Measurements from ENCODE around the gene DOCK1. TPM values are rescaled to one million over a fixed set of nuclear protein-coding genes. Genes with fewer than 3 reads are reported as not detected.

Gene DOCK1
- total RNA-seq, 2 experiments from 2014 or later: not detected

DNA sequence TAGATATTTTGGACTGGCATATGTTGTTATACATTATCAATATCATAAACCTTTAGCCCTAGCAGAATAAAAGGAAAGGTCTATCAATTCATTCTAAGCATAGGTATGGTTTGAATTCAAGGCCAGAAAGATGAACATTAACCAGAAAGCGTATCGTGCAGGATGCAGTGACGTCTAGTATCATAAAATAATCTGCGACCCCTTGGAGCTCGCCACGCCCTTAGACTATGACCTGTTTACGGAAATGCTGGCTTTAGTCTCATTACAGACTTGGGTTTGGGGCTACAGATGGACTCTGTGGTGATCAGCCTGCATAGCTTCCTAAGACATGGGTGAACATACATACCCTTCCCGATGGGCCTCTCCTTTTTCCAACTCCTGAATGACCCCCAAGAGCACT is 269.6 kb downstream of the DOCK1 start:
- Histone ChIP-seq H3K4me1 (ENCODE audit: insufficient read depth, low read length) (no peaks in the 10 kb centered on the region), H3K4me3 (ENCODE audit: low read length) (no peak overlapping the region), H3K27me3 (ENCODE audit: control insufficient read depth in 1 of 2, insufficient read depth in 2 of 2, low read length in 2 of 2) (no peaks in the 10 kb centered on the region), H3K27ac (ENCODE audit: low read depth in 1 of 2, low read length in 2 of 2) (no peak overlapping the region), H3K36me3 (ENCODE audit: insufficient read depth, low read length) (no peaks in the 10 kb centered on the region), H3K9me3 (ENCODE audit: control insufficient read depth in 1 of 2, insufficient read depth in 1 of 2, low read length in 2 of 2) (peaks cover 0 to 15% of the 10 kb centered on the region in 2 experiments)
- H3K4me1 Mint-ChIP-seq (ENCODE audit: low read depth): no peaks in the 10 kb centered on the region
- POLR2A ChIA-PET: no interaction called here
- no peaks in the 10 kb centered on the region for H3K36me3 Mint-ChIP-seq (ENCODE audit: low read depth)
- CTCF ChIA-PET: no interaction called here
- ATAC-seq (ENCODE audit: poor library complexity) (no peak), DNase-seq (no peak)
- intact Hi-C loops (cut with DNase I, micrococcal nuclease): no loop called here
- no peaks in the 10 kb centered on the region for H3K9me3 Mint-ChIP-seq
- H3K27ac Mint-ChIP-seq: no peak overlapping the region
- TF ChIP-seq, protein P1, sequence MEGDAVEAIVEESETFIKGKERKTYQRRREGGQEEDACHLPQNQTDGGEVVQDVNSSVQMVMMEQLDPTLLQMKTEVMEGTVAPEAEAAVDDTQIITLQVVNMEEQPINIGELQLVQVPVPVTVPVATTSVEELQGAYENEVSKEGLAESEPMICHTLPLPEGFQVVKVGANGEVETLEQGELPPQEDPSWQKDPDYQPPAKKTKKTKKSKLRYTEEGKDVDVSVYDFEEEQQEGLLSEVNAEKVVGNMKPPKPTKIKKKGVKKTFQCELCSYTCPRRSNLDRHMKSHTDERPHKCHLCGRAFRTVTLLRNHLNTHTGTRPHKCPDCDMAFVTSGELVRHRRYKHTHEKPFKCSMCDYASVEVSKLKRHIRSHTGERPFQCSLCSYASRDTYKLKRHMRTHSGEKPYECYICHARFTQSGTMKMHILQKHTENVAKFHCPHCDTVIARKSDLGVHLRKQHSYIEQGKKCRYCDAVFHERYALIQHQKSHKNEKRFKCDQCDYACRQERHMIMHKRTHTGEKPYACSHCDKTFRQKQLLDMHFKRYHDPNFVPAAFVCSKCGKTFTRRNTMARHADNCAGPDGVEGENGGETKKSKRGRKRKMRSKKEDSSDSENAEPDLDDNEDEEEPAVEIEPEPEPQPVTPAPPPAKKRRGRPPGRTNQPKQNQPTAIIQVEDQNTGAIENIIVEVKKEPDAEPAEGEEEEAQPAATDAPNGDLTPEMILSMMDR (IDR thresholded peaks at IDR 0.05): no peak
- H3K27me3 Mint-ChIP-seq: no peaks in the 10 kb centered on the region
- no peak overlapping the region for H3K4me3 Mint-ChIP-seq

DNA sequence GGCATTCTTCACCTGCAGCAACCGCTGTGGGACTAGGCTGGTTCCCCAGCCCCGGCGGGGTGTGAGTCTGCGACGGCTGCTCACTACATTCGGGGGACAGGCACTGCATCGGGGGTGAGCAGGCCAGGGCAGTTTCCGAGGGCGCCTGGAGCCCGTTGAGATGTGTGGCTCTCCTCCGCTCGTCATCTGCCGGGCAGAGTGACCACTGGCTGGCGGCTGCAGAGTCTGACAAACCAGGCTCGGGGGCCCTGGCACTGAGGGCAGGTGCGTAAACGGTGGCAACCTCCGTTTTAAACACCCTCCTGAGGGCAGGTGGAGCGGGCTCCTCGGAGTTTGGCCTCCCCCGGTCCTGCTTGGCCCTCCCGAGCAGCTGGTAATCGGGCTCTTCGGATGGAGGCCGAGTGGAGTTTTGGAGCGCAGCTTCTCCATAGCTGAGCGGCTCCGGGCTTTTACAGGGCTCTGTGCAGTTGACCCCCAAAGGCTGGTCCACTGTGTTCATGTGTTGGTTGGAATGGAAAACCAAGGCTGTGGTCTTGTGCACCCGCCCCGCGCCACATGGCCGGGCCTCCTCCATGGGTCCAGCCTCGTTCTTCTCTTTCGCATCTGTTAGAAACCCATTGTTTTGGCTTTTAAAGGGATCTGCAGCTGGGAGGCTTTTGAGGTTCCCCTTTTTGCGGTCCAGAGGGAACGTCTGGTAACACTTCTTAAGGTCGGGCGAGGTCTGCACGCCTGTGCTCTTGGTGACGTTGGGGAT is 270.3 kb downstream of the DOCK1 start:
- H3K9me3 ChIP-seq (ENCODE audit: control insufficient read depth in 1 of 2, insufficient read depth in 1 of 2, low read length in 2 of 2): peaks cover 0 to 15% of the 10 kb centered on the region in 2 experiments
- no peak overlapping the region for H3K4me3 Mint-ChIP-seq
- H3K4me1 Mint-ChIP-seq (ENCODE audit: low read depth): no peaks in the 10 kb centered on the region
- CTCF ChIA-PET: no interaction called here
- no peaks in the 10 kb centered on the region for H3K27me3 Mint-ChIP-seq
- POLR2A ChIA-PET: no interaction called here
- ATAC-seq (ENCODE audit: poor library complexity) (no peak), DNase-seq (no peak)
- no peaks in the 10 kb centered on the region for H3K27me3 ChIP-seq (ENCODE audit: control insufficient read depth in 1 of 2, insufficient read depth in 2 of 2, low read length in 2 of 2)
- intact Hi-C loops (cut with DNase I, micrococcal nuclease): no loop called here
- H3K27ac ChIP-seq (ENCODE audit: low read depth in 1 of 2, low read length in 2 of 2): no peak overlapping the region
- no peaks in the 10 kb centered on the region for H3K36me3 Mint-ChIP-seq (ENCODE audit: low read depth)
- H3K4me1 ChIP-seq (ENCODE audit: insufficient read depth, low read length): no peaks in the 10 kb centered on the region
- no peak overlapping the region for H3K27ac Mint-ChIP-seq
- no peaks in the 10 kb centered on the region for H3K9me3 Mint-ChIP-seq
- H3K4me3 ChIP-seq (ENCODE audit: low read length): no peak overlapping the region
- TF ChIP-seq, protein P1 (IDR thresholded peaks at IDR 0.05): no peak
- H3K36me3 ChIP-seq (ENCODE audit: insufficient read depth, low read length): no peaks in the 10 kb centered on the region

DNA sequence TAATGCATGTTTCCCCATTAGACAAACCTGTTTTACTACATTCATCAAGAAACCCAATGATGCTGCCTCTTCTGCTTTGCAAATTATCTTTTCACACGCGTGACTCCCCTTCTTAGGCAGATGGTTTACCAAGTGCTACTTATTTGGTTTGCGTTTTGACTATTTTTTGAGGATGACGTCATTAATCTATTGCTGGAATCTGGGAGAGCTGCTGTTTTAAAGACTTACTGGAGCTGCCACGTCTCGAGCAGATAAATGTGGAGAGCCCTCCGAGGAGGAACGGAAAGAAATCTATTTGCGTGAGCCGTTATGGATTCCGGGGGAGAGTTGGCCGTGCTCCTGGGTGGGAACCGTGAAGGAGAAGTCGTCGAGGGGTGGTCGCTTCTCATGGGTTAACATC is 271.4 kb downstream of the DOCK1 start:
- ChIA-PET CTCF (no interaction called here), POLR2A (no interaction called here)
- H3K4me3 Mint-ChIP-seq: no peak overlapping the region
- ATAC-seq (ENCODE audit: poor library complexity) (no peak), DNase-seq (no peak)
- Histone ChIP-seq H3K27ac (ENCODE audit: low read depth in 1 of 2, low read length in 2 of 2) (no peak overlapping the region), H3K27me3 (ENCODE audit: control insufficient read depth in 1 of 2, insufficient read depth in 2 of 2, low read length in 2 of 2) (no peaks in the 10 kb centered on the region), H3K4me3 (ENCODE audit: low read length) (no peak overlapping the region), H3K4me1 (ENCODE audit: insufficient read depth, low read length) (no peaks in the 10 kb centered on the region), H3K36me3 (ENCODE audit: insufficient read depth, low read length) (no peaks in the 10 kb centered on the region), H3K9me3 (ENCODE audit: control insufficient read depth in 1 of 2, insufficient read depth in 1 of 2, low read length in 2 of 2) (peaks cover 0 to 15% of the 10 kb centered on the region in 2 experiments)
- no peaks in the 10 kb centered on the region for H3K27me3 Mint-ChIP-seq
- no peaks in the 10 kb centered on the region for H3K36me3 Mint-ChIP-seq (ENCODE audit: low read depth)
- H3K9me3 Mint-ChIP-seq: no peaks in the 10 kb centered on the region
- intact Hi-C loops (cut with DNase I, micrococcal nuclease): no loop called here
- H3K27ac Mint-ChIP-seq: no peak overlapping the region
- H3K4me1 Mint-ChIP-seq (ENCODE audit: low read depth): no peaks in the 10 kb centered on the region
- TF ChIP-seq, protein P1 (IDR thresholded peaks at IDR 0.05): no peak
